ENCODE measurements around the gene RPL3. TPM values are rescaled to one million over a fixed set of nuclear protein-coding genes. Genes with fewer than 3 reads are reported as not detected.

Gene RPL3
- total and polyA plus RNA-seq, 7 donors: 266 to 1,471 (median 470) TPM

DNA sequence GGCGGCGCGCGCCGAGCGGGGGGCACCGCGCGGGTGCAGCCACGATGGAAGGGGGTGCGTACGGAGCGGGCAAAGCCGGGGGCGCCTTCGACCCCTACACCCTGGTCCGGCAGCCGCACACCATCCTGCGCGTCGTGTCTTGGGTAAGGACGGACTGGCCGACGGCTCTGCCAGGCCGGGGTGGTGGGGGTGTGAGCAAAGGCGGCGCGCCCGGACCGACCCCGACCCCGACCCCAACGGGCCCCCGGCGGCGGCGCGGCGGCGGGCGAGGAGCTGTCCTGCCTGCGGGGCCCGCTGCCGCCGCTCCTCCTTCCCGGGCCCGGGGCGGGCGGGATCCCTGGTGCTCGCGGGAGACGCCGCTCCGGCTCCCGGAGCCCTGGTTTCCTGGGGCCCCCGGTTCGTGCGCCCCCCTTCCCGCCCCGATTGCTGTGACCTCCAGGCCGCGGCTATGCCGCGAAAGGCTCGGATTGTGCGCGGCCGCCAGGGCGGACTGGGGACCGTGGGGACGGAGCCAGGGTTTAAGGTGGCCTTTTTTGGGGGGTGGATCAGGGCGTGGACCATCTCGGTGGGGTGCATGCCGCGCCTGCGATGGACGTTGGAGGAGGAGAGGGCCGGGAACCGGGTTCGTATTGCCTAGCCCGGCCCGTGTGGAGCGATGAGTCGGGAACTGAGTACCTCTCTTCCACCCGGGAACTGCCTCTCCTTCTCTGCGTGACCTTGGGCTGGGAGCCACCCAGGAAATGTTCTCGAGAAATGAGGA, 30.7 kb upstream of the RPL3 start, which contains the start of gene SYNGR1:
Gene SYNGR1 (plus strand): TSS at position 25 of the 760 bp plus-strand sequence. CDS start 20 bp downstream, at position 45.
- Histone ChIP-seq H3K27ac (peak within 1 kb of the TSS; percentile 71), H3K27me3 (ENCODE audit: insufficient read depth in 3 of 3, low read length in 2 of 3) (no peaks in the 10 kb centered on the region), H3K4me1 (peaks cover 7% of the 10 kb centered on the region), H3K4me3 (peak within 1 kb of the TSS; percentile 84), H3K36me3 (ENCODE audit: insufficient read depth in 1 of 2, low read depth in 1 of 2) (no peaks in the 10 kb centered on the region), H3K9me3 (no peaks in the 10 kb centered on the region)
- TF ChIP-seq, protein P1, sequence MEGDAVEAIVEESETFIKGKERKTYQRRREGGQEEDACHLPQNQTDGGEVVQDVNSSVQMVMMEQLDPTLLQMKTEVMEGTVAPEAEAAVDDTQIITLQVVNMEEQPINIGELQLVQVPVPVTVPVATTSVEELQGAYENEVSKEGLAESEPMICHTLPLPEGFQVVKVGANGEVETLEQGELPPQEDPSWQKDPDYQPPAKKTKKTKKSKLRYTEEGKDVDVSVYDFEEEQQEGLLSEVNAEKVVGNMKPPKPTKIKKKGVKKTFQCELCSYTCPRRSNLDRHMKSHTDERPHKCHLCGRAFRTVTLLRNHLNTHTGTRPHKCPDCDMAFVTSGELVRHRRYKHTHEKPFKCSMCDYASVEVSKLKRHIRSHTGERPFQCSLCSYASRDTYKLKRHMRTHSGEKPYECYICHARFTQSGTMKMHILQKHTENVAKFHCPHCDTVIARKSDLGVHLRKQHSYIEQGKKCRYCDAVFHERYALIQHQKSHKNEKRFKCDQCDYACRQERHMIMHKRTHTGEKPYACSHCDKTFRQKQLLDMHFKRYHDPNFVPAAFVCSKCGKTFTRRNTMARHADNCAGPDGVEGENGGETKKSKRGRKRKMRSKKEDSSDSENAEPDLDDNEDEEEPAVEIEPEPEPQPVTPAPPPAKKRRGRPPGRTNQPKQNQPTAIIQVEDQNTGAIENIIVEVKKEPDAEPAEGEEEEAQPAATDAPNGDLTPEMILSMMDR (IDR thresholded peaks at IDR 0.05): no peak
- DNase-seq (peak in 1 of 2 donors; percentile 29), ATAC-seq (peak; percentile 34 to 54 (median 42))
- intact Hi-C loops (cut with DNase I): loop anchor here in 1 of 2 donors (10.0 kb wide), 1 partner anchor 165 kb away; no protein-coding TSS in a partner anchor
- WGBS, 3 donors: 1% methylated on average over 40 to 87 of the region's 87 CpGs

DNA sequence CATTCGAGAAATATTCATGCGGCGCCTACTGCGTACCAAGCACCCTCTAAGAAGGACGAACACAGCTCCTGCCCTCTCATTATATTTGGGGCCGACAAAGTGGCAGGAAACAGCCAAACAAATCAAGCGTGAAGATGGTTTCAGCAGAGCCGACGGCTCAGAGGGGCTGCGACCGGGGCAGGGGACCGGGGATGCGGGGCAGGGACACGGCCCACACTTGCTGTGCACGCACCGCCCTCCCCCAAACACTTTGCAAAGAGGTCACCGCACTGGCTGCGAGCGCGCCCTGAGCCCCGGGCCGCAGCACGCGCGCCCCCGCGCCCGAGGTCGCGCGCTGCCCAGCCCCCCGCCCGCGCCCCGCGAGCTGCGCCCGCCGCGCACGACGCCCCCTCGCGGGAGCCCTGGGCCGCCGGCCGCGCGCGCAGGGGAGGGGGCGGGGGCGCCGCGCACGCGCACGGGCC, 30.1 kb upstream of the RPL3 start:
- H3K4me1 ChIP-seq: peaks cover 7% of the 10 kb centered on the region
- H3K27me3 ChIP-seq (ENCODE audit: insufficient read depth in 3 of 3, low read length in 2 of 3): no peaks in the 10 kb centered on the region
- peak overlapping the region; percentile 84 for H3K4me3 ChIP-seq
- TF ChIP-seq, protein P1 (IDR thresholded peaks at IDR 0.05): no peak
- 1 to 9% (median 2%) methylated on average over 16 to 57 of the region's 57 CpGs for WGBS, 3 donors
- H3K27ac ChIP-seq: peak overlapping the region; percentile 53
- DNase-seq (peak in 1 of 2 donors; percentile 46), ATAC-seq (peak; percentile 43 to 80 (median 74))
- intact Hi-C loops (cut with DNase I): loop anchor here in 1 of 2 donors (10.0 kb wide), 1 partner anchor 165 kb away; no protein-coding TSS in a partner anchor
- no peaks in the 10 kb centered on the region for H3K36me3 ChIP-seq (ENCODE audit: insufficient read depth in 1 of 2, low read depth in 1 of 2)
- H3K9me3 ChIP-seq: no peaks in the 10 kb centered on the region

DNA sequence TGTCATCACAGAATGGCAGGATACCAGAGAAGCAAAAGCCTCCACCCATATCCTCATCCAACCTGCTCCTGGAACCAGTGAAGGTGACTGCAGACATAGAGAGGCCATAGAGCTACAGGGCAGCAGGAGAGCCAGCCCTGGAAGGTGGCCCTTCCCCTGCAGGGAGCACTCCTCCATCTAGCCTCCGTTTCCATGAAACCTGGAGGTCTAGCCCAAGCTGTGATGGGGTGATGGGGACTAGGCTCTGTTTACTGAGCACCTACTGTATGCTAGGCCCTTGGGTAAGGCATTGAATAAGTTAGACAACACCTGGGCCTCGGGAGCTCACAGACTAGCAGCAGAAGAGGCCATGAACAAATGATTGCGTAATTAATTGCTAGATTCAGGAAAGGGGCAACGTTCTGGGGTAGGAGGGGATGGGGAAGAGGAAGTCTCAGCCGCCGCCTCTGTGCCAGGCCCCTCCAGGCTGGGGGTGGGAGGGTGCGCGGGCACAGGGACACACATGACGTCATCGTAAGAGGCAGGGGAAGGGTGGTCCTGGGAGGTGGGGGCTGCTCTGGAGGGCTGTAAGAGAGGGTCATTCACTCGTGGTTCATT, 29.6 kb upstream of the RPL3 start:
- DNase-seq: no peak
- peaks cover 7% of the 10 kb centered on the region for H3K4me1 ChIP-seq
- no peaks in the 10 kb centered on the region for H3K9me3 ChIP-seq
- intact Hi-C loops (cut with DNase I): loop anchor here in 1 of 2 donors (10.0 kb wide), 1 partner anchor 166 kb away; no protein-coding TSS in a partner anchor
- no peak overlapping the region for H3K27ac ChIP-seq
- peak in 2 of 4 donors; percentile 27 to 32 for ATAC-seq
- 17 to 30% (median 19%) methylated on average over 11 of the region's 11 CpGs for WGBS, 3 donors
- TF ChIP-seq, protein P1 (IDR thresholded peaks at IDR 0.05): no peak
- H3K36me3 ChIP-seq (ENCODE audit: insufficient read depth in 1 of 2, low read depth in 1 of 2): no peaks in the 10 kb centered on the region
- no peaks in the 10 kb centered on the region for H3K27me3 ChIP-seq (ENCODE audit: insufficient read depth in 3 of 3, low read length in 2 of 3)
- H3K4me3 ChIP-seq: peak overlapping the region; percentile 84

DNA sequence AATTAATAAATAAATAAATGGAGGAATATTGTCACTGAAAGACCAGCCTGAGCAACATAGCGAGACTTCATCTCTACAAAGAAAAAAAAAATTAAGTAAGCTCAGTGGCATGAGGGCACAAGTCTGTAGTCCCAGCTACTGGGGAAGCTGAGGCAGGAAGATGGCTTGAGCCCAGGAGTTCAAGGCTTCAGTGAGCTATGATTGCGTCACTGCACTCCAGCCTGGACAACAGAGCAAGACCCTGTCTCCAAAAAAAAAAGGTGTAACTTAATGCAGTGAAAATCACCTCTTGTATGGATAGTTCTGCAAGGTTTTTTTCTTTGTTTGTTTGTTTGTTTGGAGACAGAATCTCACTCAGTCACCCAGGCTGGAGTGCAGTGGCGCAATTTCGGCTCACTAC, 25.8 kb upstream of the RPL3 start:
- intact Hi-C loops (cut with DNase I): loop anchor here in 1 of 2 donors (10.0 kb wide), 1 partner anchor 170 kb away; no protein-coding TSS in a partner anchor
- no peak for DNase-seq
- no peak for ATAC-seq
- 92 to 96% (median 93%) methylated on average over 4 of the region's 4 CpGs for WGBS, 3 donors
- no peak overlapping the region for H3K27ac ChIP-seq
- H3K27me3 ChIP-seq (ENCODE audit: insufficient read depth in 3 of 3, low read length in 2 of 3): peaks cover 0 to 3% (median 0%) of the 10 kb centered on the region in 3 donors
- no peaks in the 10 kb centered on the region for H3K9me3 ChIP-seq
- H3K4me3 ChIP-seq: no peak overlapping the region
- no peaks in the 10 kb centered on the region for H3K36me3 ChIP-seq (ENCODE audit: insufficient read depth in 1 of 2, low read depth in 1 of 2)
- TF ChIP-seq, protein P1 (IDR thresholded peaks at IDR 0.05): no peak
- H3K4me1 ChIP-seq: no peaks in the 10 kb centered on the region

Data from psoas muscle (tissue), 8 donors.